Stimulated activated CD4-positive, alpha-beta T cell treated with anti-CD3 and anti-CD28 coated beads, TNF-alpha, amount 100 ng/mL, for 24 hours (primary cell): ENCODE results near the gene C5.
A peak's percentile ranks its signal among the peaks of the same experiment; 100 is the strongest.
"Not testable (repeated sequence)": the region's sequence is repeated elsewhere in the genome, so short reads cannot be mapped to it uniquely, and the experiment has no call there.

Experiments
- DNase-seq, 3 experiments: peaks; one replicate each; pipeline ENCODE4 v3.0.0-alpha.2; 2020; ENCODE audit warnings: low read depth in 3 of 3

Gene C5

GRCh38 chr9:121050128-121050988 is at the start of gene C5:
Gene C5, minus strand, starts transcription at chr9:121050275. Its CDS starts 29 bp downstream, at chr9:121050246.
- DNase-seq, result no peak

- DNase-seq, result no peak
These were observed 48.6 kb upstream of the C5 start for GRCh38 chr9:121098567-121099198.

- DNase-seq, result no peak
These were observed 45.0 kb upstream of the C5 start for GRCh38 chr9:121095057-121095456.

- DNase-seq, result not testable (repeated sequence)
These were observed 40.7 kb upstream of the C5 start for GRCh38 chr9:121090743-121091142.

- no peak for DNase-seq
These were observed 38.5 kb upstream of the C5 start for GRCh38 chr9:121088576-121088975.

GRCh38 chr9:121085661-121086060 is 35.6 kb upstream of the C5 start:
- DNase-seq, result no peak

GRCh38 chr9:121082075-121082474 is 32.0 kb upstream of the C5 start:
- DNase-seq, result no peak

GRCh38 chr9:121075251-121076036 is 25.4 kb upstream of the C5 start:
- peak in 1 of 3 experiments; percentile 17 for DNase-seq

- peak; percentile 85 to 94 (median 87) for DNase-seq
These were observed 24.5 kb upstream of the C5 start, which contains the start of gene CNTRL for GRCh38 chr9:121074370-121075250. Gene CNTRL, plus strand, starts transcription at chr9:121074955. Its CDS starts 13,372 bp downstream, at chr9:121088327.

- no peak for DNase-seq
These were observed 23.0 kb upstream of the C5 start for GRCh38 chr9:121073038-121073437.

GRCh38 chr9:121071756-121072421 is 21.8 kb upstream of the C5 start:
- no peak for DNase-seq

- no peak for DNase-seq
These were observed 21.3 kb upstream of the C5 start for GRCh38 chr9:121071370-121071755.

GRCh38 chr9:121069396-121069795 is 19.3 kb upstream of the C5 start:
- DNase-seq, result no peak

GRCh38 chr9:121067640-121068039 is 17.6 kb upstream of the C5 start:
- DNase-seq, result no peak

GRCh38 chr9:121066850-121067249 is 16.8 kb upstream of the C5 start:
- no peak for DNase-seq

- DNase-seq, result no peak
These were observed 10.0 kb upstream of the C5 start for GRCh38 chr9:121059998-121060636.

GRCh38 chr9:121059513-121059912 is 9.4 kb upstream of the C5 start:
- no peak for DNase-seq

- no peak for DNase-seq
These were observed 7.7 kb upstream of the C5 start for GRCh38 chr9:121057821-121058220.

GRCh38 chr9:121055642-121056143 is 5.6 kb upstream of the C5 start:
- no peak for DNase-seq

GRCh38 chr9:121053544-121053943 is 3.5 kb upstream of the C5 start:
- DNase-seq, result no peak
